Activated T-helper 1 cell treated with Interleukin-2 at 50 U/mL for 16 hours (primary cell): ENCODE data around the gene PAK2.
A peak's percentile ranks its signal among the peaks of the same experiment; 100 is the strongest.
"Not testable (repeated sequence)": the region's sequence is repeated elsewhere in the genome, so short reads cannot be mapped to it uniquely, and the experiment has no call there.

Experiments used
- DNase-seq: peaks from one replicate; pipeline ENCODE4 v3.0.0-alpha.2; 2020; ENCODE audit warnings: low read depth

PAK2 gene

DNA sequence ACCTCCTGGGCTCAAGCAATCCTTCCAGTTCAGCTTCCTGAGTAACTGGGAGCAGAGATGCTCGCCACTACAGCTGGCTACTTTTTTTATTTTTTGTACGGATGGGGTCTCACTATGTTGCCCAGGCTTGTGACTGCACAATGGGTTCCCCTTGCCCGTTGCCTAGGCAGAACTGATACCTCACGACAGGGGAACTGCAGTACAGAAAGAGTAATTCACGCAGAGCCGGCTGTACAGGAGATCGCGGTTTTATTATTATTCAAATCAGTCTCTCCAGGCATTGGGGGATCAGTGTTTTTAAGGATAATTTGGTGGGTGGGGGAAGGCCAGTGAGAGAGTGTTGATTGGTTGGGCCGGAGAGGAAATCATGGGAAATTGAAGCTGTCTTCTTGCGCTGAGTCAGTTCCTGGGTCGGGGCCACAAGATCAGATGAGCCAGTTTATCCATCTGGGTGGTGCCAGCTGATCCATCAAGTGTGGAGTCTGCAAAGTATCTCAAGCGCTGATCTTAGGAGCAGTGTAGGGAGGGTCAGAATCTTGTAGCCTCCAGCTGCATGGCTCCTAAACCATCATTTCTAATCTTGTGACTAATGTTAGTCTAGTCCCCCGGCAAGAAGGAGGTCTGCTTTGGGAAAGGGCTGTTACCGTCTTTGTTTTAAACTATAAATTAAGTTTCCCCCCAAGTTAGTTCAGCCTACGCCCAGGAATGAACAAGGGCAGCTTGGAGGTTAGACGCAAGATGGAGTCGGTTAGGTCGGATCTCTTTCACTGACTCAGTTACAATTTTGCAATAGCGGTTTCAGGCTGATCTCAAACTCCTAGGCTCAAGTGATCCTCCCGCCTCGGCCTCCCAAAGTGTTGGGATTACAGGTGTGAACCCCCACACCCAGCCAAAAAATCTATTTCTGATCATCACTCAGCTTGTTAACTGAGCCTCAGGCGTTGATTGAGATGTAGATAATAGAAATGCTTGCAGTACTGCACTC, 104.9 kb downstream of the PAK2 start:
- not testable (repeated sequence) for DNase-seq

DNA sequence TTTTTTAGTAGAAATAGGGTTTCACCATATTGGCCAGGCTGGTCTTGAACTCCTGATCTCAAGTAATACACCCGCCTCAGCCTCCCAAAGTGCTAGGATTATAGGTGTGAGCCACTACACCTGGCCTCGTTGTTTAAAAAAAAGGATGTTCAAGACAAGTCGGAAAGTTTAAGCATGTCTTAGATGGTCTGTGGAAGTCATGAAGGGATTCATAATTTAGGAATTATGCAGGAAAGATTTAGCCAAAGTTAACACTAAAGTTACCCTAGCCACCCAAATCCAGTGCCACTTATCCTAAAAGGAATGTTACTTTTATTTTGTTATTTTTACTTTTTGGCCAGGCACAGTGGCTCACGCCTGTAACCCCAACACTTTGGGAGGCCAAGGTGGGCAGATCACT, 108.7 kb downstream of the PAK2 start:
- DNase-seq, result not testable (repeated sequence)

DNA sequence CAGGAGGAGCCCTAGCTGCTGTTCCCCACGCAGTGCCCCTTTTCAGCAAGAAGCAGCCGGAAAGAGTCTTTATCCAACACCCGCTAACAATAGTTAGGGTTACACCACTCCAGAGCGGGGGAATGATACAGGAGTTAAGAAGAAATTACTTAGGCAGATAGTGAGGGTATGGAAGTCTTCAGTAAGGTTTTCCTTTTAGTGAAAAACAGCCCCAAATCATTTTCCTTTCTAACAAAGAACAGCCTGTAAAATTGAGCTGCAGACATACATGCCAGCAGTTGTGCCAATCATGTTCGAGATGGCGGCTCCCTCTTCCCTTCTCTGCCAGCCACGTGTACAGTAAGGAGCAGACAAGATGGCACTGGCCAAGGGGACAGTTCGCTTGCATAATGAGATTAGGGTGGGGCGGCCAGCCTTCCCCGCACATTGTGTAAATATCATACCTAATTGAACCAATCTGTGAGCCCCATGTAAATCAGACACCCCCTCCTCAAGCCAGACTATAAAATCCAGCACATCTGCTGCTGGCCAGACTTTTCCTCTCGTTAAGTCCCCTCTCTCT, 109.6 kb downstream of the PAK2 start:
- DNase-seq, result no peak

DNA sequence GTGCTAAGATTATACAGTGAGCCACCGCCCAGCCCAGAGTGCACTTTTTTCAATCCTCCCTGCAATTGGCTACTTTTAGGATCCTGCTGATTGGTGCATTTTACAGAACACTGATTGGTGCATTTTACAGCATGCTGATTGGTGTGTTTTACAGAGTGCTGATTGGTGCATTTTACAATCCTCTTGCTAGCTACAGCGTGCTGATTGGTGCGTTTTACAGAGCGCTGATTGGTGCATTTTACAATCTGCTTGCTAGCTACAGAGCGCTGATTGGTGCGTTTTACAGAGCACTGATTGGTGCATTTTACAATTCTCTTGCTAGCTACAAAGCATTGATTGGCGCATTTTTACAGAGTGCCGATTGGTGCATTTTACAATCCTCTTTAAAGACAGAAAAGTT, 123.3 kb downstream of the PAK2 start:
- not testable (repeated sequence) for DNase-seq

DNA sequence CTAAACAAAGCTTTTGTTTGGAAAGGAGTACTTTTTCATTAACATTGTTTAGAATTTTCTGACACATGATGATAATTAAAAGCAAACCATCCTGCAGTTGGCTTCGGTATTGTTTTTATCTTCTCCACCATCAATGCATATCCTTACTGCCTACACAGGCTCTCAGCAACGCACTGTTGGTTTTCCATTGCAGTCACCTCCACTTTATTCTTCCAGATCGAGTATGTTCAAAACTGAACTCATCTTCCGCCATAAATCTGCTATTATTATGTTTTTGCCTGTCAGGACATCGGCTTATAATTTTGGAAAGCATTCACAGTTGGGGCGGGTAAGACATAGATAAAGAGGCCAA, 127.5 kb downstream of the PAK2 start:
- no peak for DNase-seq

DNA sequence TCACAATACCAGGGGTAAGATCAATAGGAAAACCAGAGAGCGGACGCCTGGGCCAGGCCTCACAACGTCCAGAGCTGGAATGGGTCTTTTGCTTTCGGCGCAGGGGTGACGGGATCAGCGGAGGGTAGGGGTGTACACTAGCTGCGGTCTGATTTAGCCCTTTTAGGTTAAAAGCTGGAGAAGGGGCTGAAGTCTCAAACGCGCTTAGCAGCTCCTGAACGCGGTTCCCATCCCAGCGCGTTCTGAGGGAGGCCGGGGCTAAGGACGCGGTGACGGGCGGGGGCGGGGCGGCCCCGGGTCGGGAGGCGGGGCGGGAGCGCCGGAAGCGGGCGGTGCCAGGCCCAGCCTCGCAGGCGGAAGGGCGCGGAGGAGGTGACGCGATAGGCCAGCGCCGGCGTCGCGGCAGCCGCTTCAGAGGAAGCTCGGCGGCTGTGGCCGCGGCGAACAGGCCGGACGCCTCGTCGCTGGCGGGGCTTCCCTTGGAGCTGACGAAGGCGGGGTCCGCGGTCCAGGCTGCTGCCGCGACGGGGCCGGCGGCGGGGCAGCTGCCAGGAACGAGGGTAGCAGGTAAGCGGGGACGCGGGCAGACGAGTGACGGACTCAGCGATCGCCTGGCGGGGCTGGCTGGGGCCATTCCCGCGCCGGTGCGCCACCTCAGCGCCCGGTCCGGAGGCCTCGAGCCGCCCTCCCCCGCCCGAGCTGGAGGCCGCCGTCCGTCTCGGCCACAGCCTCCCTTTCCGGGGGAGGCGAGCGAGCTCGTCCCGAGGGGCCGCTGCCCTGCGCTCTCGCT, 128.0 kb downstream of the PAK2 start, which contains the start of gene SENP5:
Gene SENP5 (plus strand): TSS at position 414 of the 790 bp plus-strand sequence. CDS start 17,262 bp downstream, outside the sequence.
- peak; percentile 85 for DNase-seq

DNA sequence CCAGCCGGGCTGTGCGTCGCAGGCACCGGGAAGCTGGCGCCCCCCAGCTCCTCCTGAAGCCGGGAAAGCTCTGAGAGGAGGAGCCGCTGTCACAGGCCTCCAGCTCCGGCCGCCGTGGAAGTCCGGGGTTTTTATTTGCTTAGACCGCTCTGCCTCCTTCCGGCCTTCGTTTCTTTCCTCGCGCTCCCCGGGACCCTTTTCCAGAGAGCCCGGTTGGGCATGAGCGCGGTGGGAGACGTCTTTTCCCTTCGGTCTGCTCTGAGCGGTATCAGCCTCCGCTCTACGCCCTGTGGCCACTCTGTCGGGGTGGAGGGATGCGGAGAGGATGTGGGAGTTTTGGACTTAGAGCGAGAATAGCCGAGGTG, 128.6 kb downstream of the PAK2 start:
- no peak for DNase-seq

DNA sequence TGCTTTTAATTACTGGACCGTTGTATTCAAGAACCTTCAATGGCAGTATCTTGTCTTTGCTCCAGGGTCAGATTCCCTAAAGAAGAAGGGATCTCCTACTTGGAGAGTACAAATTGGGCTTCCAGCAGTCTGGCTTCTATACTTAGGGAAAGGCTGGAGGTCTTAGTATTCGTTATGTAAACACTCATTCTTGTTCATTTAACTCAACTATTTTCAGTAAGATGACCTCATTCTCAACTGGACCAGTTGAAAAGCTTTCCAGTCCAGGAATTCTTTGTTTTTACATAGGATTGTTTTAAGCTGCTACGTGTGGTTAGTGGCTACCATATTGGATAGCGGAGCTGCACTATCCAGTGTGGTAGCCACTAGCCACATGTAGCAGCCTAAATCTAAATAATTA, 132.7 kb downstream of the PAK2 start:
- no peak for DNase-seq

DNA sequence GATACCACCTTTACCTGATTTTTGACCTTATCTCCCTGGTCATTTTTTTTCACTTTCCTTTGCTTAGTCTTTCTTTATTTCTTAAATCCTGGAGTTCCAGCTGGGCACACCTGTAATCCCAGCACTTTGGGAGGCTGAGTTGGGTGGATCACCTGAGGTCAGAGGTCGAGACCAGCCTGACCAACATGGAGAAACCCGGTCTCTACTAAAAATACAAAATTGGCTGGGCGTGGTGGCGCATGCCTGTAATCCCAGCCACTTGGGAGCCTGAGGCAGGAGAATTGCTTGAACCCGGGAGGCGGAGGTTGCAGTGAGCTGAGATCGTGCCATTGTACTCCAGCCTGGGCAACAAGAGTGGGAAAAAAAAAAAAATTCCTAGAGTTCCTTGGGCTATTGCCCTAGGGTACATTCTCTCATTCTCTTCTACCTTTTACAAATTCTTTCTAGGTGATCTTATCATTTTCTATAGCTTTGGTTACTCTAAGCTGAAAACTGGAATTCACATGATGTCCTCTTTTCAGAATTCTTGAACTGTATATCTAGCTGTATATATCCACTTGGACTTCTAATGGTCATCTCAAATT, 134.9 kb downstream of the PAK2 start:
- DNase-seq, result not testable (repeated sequence)

DNA sequence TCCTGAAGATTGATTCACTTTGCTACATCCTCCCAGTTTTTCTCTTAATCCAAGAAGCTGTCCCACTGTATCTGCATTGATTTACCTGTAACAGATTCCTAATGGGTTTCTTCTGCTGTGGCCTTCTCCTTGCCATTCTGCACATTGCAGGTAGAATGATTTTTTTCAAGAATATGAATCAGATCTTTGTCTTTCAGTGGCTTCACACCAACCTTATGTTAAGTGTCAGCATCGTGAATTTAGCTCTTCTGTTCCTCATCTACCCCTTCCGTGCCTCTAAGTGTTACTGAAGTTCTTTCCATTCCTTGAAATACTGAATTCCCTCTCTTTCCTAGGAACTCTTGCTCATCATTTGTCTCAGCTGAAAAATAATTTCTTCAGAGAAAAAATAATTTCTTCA, 135.6 kb downstream of the PAK2 start:
- DNase-seq, result no peak
